ENCODE results near the gene UIMC1.

Gene UIMC1

GRCh38 chr5:176866707-176867310 lies 139.8 kb downstream of the UIMC1 start:
- no peak for DNase-seq

- DNase-seq, result no peak
These were observed 140.6 kb downstream of the UIMC1 start for GRCh38 chr5:176865964-176866363.

GRCh38 chr5:176864755-176865154 lies 141.8 kb downstream of the UIMC1 start:
- no peak for DNase-seq

- DNase-seq, result no peak
These were observed 142.8 kb downstream of the UIMC1 start for GRCh38 chr5:176863765-176864098.

- no peak for DNase-seq
These were observed 143.4 kb downstream of the UIMC1 start for GRCh38 chr5:176863041-176863764.

- no peak for DNase-seq
These were observed 144.1 kb downstream of the UIMC1 start for GRCh38 chr5:176862330-176862995.

- no peak for DNase-seq
These were observed 145.3 kb downstream of the UIMC1 start for GRCh38 chr5:176861276-176861675.

GRCh38 chr5:176860381-176860780 lies 146.2 kb downstream of the UIMC1 start:
- no peak for DNase-seq

- DNase-seq, result no peak
These were observed 146.7 kb downstream of the UIMC1 start for GRCh38 chr5:176859916-176860315.

- DNase-seq, result no peak
These were observed 148.7 kb downstream of the UIMC1 start for GRCh38 chr5:176857894-176858273.

- DNase-seq, result no peak
These were observed 149.2 kb downstream of the UIMC1 start for GRCh38 chr5:176857216-176857893.

GRCh38 chr5:176856746-176857145 lies 149.8 kb downstream of the UIMC1 start:
- no peak for DNase-seq

GRCh38 chr5:176855598-176855997 lies 151.0 kb downstream of the UIMC1 start:
- no peak for DNase-seq
